NCI-H526 (cell line): ENCODE data around the gene BFSP2.
A peak's percentile ranks its signal among the peaks of the same experiment; 100 is the strongest.

Experiments used
- DNase-seq, 2 experiments: peaks; one replicate each; lab custom pipeline; 2025; lab: John Stamatoyannopoulos, UW

BFSP2 gene

GRCh38 chr3:133383175-133383574 is 16.7 kb upstream of the BFSP2 start:
- no peak for DNase-seq

- no peak for DNase-seq
These were observed 16.1 kb upstream of the BFSP2 start for GRCh38 chr3:133383741-133384140.

- DNase-seq: peak; percentile 17 to 80
These were observed 15.4 kb upstream of the BFSP2 start for GRCh38 chr3:133384331-133385027.

DNA sequence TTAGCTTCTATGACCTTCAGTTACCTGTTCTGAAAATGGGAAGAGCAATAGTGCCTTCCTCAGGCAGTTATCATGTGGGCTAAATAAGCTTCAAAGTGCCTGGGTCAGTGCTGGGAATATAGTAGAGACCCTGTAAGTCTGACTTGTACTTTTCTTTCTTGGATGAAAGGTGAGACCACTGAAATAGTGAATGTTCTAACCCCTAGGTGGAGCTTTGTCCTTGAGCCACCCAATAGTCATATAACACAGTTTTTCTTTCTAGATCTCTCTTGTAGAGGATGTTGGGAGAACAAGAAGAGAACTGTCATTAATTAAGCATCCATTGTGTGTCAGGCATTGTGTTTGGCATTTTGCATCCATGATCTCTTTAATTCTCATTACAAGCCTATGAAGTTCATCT is 13.0 kb upstream of the BFSP2 start:
- DNase-seq: no peak

DNA sequence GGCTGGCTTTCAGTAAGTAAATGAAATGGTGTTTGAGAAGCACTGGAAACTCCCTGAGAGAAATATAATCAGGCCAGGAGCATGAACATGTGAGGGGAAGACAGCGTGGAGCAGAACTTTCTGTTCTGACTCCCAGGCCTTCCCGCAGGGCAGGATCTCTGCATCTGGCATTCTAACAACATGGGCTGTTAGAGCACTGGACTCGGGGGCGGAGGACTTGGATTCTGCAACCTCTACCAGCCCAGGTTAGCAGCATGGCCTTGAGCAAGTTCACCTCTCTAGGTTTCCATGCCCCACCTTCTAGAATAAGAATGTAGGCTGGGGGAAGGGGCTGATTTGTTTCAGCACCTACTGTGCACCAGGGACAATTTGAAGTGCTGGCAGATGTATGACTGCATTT is 12.5 kb upstream of the BFSP2 start:
- DNase-seq: no peak

DNA sequence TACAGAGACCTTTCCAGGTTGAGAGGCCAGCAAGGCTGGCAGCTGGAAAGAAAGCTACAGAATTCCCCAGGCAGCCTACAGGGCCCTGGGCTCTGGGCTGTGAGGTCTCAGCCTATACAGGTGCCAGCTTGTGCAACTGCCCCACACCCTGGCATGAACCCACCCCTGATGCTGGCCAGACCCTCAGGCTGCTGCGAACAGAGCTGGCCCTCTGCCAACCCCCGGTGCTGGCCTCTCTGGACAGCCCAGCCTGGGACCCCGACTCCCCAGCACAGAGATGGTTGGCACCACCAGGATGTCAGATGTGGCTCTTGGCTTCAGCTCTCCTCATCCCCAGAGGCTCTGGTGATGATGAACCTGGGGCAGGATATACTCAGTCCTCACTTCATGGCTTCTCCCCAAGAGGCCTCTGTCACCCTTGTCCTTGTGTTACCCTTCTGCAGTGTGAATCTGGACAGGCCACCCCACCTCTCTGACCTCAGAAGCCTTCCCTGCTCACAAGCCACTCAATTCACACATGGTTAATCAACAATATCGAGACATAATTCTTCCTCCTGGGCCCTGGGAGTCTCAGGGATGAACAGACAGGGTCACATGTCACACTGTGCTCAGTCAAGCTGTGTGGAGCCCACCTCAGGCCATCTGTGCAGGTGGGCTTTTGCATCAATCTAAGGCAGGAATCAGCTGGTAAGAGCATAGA is 11.0 kb upstream of the BFSP2 start:
- no peak for DNase-seq

DNA sequence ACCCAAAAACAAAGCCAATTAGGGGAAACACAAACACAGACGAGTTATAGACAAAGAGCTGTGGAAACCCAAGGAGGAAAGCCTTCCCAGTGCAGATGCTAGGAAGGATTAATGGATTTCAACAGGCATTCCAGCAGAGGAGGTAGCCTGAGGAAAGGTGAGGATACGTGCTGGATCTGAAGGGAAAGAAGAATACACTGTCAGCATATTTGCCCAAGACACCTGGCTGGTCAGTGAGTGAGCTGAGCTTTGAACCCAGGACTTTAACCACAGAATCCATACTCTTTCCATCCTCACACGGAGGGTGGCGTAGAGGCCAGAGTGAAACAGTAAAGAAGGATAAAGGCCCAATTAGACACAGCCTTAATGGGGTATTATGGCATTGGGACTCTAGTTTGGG is 9.1 kb upstream of the BFSP2 start:
- DNase-seq: no peak

DNA sequence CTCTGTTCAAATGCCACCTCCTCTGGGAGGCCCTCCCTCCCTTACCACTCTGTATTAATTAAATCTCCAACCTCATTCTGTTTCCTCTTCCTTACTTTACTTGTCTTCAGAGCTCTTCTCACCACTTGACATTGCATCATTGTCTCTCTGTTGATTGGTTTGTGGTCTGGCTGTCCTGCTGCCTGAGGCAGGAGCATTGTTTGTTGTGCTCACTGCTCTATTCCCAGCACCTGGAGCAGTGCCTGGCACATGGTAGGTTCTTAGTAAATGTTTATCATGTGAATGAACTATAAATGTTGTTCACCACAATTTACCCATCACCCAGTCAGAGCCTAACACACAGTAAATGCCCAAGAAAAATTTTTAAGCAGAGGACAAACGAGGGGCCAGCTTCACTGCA is 6.7 kb upstream of the BFSP2 start:
- no peak for DNase-seq

DNA sequence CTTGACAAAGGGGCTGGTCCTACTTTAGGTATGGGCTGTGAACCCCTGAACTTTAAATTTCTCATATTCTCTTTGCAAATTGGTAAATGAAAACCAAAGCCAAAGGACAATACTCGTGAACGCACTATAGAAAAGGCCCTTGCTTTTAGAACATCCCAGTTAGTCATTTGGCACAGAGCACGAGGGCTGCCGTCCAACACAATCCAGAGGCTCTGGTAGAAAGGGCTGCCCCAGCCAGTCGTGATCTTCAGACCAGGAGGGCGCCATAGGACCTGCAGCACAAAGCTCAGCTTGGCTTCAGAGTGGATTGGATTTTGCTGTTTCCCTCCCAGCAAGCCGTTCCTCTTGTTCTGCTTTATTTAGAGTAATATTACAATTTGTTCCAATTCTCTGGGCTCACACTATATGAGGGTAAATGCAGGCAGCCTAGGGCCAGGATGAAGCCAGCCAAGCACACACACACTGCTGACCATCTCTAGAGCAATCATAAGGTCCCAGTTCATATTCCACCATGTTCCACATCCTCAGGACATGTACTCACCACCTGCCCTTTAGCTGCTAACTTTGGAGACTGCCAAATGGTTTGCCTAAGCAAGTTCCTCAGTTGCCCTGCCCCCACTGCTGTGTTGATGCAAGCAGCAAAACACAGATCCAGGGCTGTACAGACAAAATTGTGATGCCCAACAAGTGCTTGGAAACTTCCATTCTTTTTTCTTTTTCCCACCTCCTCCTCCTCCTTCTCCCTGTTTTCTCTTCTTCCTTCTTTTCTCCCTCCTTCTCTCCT is 6.0 kb upstream of the BFSP2 start:
- no peak for DNase-seq

DNA sequence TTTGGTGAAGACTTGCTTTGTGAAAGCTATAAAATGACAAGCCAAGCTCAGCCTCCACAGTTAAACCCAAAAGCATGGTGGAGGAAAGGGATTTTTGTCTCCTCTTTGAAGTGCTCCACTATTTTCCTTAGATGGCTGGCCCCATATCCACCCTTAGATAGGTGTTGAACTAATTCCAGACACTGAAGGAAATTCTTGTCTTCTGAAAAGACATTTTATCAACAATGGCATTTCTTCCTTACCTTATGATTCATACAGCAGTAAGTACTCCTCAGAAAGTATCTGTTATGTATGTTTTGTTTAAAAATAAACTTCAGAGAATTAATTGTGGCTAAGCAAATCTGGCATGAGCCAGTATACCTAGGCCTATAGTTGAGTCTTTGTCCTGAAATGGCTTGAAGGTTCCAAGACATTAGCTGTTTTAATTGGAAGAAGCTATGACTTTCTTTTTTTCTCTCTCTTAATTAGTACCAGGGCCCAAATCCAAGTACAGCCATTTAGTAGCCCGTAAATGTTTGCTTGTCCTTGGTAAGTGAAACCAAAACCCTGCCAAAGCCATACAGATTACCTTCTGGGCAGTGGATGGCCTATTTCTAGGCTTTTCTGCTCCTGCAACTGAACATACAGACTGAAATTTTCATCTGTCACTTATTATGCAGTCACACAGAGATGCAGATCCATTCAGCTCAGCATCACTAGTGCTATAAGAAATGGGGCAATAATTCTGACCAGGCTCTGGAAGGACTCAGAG is 5.1 kb upstream of the BFSP2 start:
- no peak for DNase-seq

GRCh38 chr3:133396906-133397305 is 3.0 kb upstream of the BFSP2 start:
- no peak for DNase-seq

DNA sequence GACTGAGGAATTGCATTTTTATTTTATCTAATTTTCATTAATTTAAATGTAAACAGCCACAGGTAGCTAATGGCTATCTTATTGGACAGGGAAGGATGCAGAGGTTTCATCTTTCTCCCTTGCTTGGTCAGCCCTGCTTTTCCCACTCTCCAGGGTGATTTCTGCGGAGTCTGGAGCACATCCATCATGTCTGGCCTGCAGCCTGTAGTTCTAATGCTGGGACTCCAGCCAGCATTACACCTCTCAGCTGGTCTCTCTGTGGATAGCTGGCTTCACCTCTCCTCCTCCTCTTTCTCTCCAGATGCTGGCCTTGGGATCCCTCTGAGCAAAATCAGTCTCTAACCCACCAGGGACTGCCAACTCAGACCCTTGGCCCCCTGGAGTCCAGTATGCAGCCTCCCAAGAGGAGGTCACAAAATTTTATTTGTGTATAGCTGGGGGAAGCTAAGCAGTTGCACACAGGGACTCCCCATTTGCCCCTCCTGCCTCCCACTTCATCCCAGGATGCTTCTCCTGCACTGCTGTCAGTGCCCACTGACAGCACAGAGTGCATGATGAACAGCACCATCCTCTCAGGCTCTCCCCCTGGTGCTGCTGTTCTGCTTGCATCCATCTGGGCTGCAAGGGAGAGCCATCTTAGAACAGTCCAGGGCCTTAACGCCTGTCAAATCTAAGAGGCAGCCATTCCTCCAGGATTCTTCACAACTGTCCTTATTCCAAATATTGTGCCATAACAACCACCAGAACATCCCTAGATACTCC is 1.7 kb downstream of the BFSP2 start:
- DNase-seq: no peak

DNA sequence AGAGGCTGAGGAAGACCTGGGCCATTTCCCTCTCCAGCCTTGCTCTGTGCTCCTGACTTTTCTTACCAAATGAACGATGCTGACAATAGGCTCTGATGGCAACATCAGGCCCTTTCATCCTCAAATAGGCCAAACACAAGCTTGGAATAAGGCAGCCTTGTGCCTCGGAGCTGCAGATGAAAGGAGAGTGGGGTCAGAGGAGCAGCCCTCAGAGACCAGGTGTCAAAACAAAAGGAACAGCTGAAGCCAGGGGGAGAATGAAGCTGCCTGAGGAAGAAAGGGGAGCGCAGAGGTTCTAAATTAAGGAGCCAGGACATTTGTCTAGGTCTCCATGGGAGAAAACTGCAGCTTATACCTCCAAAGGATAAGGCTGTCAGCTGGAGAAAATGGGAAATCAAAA is 5.1 kb downstream of the BFSP2 start:
- DNase-seq: no peak

GRCh38 chr3:133408366-133408765 is 8.5 kb downstream of the BFSP2 start:
- DNase-seq: no peak

DNA sequence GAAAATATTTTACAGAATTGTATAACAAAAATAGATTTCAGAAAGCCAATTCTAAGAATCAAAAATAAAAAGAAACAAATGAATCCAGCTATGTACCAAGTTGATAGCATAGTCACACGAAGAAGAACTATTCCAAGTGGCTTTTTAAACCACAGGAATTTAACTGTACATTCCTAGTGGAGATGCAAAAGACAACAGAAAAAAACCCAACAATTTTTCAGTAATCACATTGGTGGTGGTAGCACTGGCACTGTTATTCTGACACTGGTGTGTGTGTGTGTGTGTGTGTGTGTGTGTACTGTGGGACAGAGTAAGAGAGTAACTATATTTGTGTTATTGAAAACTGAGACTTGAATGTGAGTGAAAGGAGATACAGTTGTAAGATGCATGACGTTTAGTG is 9.1 kb downstream of the BFSP2 start:
- DNase-seq: no peak

DNA sequence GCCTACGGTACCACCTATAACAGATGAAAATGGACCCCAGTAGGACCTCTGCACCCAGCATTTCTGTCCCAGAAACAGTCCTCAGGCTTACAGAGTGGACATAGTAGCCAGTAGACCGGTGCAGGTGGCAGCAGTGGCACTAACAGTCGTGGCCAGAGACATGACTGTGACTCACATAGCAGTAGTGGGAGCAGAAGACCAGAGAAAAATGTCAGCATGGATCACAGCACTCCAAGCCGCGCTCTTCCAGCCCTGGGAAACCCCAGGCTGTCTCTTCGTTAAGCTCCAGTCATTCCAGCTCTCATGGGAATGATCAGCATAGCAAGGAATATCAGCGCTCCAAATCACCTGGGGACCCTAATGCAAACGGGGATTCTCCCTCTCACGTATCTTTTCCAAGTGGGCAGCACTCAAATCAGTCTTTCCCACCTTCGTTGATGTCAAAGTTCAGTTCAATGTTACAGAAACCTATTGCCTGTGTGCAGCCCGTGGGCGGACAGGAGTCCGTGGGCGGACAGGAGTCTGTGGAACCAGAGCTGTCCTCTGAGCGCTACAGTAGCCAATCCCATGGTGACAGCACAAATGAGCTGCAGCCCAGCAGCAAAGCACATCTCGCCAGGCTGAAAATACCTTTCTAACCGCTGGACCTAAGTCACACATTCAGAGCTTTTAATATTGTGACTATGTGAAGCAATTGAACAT is 10.5 kb downstream of the BFSP2 start:
- DNase-seq: no peak

DNA sequence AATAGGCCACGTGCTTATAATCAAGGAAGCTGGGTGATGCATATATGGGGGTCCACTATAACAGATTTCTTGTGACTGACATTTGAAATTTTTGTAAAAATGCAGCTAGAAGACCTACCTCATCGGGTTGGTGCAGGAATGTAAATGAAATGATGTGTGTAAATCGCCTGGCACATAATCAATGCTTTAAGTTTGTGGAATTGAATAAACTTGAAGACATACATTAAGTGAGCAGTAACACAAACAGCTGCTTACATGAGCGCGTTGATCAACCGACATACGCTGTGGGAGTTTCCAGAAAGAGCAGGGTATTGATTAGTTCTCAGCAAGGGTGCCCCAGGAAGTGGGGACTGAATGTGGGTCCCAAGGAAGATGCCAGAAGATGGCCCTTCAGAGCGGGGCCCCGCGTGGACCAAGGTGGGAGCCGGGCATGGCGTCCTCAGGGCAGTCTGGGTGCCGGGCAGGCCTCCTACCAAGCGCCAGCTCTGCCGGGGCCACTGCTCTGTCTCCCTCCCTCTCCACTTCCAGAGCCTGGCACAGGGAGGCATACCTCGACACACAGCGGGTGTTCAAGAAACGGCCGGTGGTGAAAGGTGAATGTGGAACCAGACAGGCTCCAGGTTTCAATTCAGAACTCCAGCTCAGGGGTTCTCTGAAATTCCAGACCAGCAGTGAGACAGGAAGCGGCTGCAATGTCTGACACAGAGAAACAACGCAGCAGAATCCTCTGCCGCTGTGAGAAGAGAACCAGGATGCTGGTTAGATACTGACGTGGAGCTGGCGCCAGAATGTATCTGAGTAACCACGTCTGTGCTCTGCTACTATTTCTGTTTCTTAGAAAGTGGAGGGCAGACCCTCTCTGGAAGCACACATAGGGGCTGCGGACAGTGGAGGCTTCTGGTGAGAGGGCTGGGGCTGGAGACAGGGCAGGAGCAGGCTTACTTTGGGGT is 12.6 kb downstream of the BFSP2 start:
- DNase-seq: no peak

DNA sequence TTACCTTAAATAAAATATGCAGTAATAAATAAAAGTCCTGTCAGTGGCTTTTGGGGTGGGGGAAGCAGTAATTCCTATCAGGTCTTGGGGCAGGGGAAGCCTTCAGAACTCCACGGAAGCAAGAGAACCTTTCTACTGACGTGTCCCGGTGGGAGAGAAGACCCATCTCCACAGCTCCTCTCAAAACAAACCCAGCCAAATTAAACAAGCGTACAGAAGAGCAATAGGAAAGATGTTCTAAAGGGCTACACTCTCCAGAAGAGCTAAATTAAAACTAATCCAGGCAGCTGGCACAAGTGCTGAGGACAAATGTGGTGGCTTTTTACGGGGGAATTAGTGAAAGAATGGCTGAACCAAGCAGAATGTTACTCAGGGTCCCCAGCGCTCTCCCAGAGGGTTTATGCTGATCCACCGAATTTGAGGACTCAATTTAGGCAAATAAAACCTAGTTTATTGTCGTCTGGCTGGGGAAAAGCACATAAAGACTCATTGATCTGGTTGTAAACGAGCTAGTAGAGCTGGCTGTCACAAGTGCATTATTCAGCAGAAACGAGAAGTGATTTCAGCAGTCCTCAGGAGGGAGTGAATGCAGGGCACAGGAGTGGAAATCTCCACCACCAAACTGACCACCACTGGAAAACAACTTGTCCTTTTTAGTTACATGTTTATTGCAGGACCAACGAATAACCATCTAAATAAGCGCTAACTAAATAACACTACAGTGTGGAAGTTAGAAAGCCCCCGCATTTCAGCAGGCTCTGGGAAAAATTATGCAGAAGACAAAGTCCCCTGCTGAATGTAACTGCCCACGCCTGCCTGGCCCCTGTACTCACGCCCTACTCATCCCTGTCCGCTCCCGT is 13.5 kb downstream of the BFSP2 start:
- peak; percentile 31 for DNase-seq

DNA sequence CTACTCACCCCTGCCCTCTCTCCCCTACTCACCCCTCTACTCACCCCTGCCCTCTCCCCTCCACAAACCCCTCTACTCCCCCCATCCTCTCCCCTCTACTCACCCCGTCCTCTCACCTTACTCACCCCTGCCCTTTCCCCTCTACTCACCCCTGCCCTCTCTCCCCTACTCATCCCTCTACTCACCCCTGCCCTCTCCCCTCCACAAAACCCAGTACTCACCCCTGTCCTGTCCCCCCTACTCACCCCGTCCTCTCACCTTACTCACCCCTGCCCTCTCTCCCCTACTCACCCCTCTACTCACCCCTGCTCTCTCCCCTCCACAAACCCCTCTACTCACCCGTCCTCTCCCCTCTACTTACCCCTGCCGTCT is 14.2 kb downstream of the BFSP2 start:
- no peak for DNase-seq
